WI38 (cell line): Measurements from ENCODE around the gene FLRT1.

Experiments used
- H3K4me3 ChIP-seq: 2 replicates; pipeline ENCODE4 v1.5.1; 2011; ENCODE audit warnings: low read depth, mild to moderate bottlenecking, control low read depth, low read length
- CTCF ChIP-seq: IDR thresholded peaks from 2 replicates; pipeline ENCODE4 v1.5.1; 2012; ENCODE audit warnings: low read depth, mild to moderate bottlenecking, control low read depth, low read length

FLRT1 gene

GRCh38 chr11:64000740-64001483 is 34.8 kb upstream of the FLRT1 start:
- TF ChIP-seq CTCF, result no peak
- no peak overlapping the region for H3K4me3 ChIP-seq

GRCh38 chr11:64001484-64002420 is 34.0 kb upstream of the FLRT1 start:
- no peak for TF ChIP-seq CTCF
- no peak overlapping the region for H3K4me3 ChIP-seq

- no peak for TF ChIP-seq CTCF
- H3K4me3 ChIP-seq, result no peak overlapping the region
Measured at GRCh38 chr11:64003807-64004589, 31.7 kb upstream of the FLRT1 start.

DNA sequence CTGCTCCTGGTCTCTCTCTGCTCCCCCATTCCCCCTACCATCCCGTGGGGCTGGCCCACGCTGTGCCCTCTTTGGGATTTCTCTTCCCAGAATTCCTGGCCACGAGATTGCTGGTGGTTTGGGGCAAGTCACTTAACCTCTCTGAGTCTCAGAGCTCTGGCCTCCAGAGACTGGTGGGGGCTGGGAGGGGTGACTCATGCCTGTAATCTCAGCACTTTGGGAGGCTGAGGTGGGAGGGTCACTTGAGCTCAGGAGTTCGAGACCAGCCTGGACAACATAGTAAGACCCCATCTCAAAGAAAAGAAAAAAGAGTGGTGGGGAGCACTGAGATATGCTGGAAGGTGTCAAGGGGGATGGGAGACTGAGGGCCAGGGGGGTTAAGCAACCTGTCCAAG is 31.1 kb upstream of the FLRT1 start:
- no peak overlapping the region for H3K4me3 ChIP-seq
- TF ChIP-seq CTCF, result no peak

DNA sequence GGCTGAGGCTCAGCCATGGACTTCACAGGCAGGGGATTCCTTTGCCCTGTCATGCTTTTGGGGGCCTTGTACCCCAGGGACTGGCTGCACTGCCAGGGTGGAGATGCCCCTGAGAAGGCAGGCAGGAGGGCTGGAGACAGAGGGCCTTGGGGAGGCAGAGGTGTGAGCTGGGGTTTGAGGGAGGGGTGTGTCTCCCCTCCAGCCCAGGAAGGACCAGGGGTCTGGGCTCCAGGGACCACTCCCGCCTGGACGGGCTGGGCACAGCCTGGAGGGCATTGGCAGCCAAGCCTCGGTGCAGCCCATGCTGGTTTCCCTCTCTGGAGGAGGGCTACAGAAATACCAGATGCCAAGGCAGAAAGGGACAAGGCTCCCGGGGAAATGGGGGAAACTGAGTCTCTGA is 30.0 kb upstream of the FLRT1 start:
- TF ChIP-seq CTCF, result no peak
- no peak overlapping the region for H3K4me3 ChIP-seq

DNA sequence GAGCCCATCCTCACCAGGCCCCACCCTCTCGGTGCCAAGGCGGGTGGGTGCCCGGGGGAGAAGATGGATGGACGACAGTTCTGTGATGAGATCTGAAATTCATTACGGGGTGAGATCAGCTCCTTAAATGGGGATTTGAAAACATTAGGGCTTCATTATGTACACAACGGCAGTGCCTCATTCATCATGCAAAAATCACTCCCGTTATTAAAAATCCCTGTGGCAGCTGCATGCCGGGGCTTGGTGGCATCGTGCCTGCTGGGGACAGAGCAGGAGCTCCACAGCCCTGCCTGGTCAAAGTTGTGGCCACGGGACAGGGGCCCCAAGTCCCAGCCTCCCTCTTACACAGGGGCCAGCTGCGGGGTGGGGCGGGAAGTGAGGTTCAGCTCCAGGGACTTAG is 29.3 kb upstream of the FLRT1 start:
- no peak overlapping the region for H3K4me3 ChIP-seq
- TF ChIP-seq CTCF, result no peak
